NOMO-1 (cell line): ENCODE data around the gene SUPV3L1.

Experiments
- DNase-seq, 2 experiments: peaks; one replicate each; lab custom pipeline; 2025; ENCODE audit not compliant: unreplicated experiment in 2 of 2; lab: John Stamatoyannopoulos, UW

The SUPV3L1 gene

GRCh38 chr10:69253171-69253570 is 73.1 kb downstream of the SUPV3L1 start:
- DNase-seq: no peak

- no peak for DNase-seq
Observed at GRCh38 chr10:69254877-69255276, 74.8 kb downstream of the SUPV3L1 start.
